ENCODE results near the gene NYAP1.
"Not testable (repeated sequence)": the region's sequence is repeated elsewhere in the genome, so short reads cannot be mapped to it uniquely, and the experiment has no call there.

Gene NYAP1

DNA sequence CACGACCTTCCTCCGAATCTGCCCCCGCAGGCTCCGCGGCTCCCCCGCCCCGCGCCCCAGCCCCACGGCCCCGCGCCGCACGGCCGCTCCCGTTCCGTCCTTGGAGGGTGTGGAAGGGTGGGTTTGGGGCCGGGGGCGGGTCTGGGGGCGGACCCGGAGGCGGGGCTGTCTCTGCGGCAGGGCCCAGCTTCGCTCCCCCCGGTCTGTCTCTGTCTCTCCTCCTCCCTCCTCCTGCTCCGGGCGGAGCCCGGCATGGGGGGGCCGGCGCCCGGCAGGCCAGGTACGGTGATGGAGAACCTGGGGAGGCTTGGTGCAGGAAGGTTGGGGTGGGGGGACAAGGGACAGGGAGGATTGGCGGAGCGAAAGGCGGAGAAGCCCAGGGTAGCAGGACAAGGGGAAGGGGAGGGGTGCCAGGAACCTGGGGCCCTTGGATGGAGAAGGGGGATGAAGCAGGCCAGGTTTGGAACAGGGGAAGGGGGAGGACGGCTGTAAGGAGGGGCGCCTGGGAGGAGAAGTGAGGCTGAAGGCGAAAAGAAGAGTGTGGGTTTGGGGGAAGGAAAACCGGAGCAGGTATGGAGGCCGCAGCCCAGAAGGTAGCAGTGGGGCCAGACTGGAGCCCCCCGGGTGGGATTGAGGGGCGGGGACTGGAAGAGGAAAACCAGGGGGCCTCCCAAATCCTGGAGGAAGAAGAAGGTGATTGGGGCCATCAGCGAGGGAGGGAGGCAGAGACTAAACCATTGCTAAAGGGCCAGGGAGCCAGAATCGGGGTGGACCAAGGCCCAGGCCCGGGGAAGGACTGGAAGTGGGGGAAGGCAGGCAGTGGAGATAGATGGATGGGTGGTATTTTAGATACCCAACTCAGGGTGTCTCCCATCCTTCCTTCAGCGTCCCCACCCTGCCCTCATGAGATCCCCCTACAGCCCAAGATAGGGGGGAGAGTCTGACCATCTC, at the start of gene NYAP1:
Gene NYAP1 (plus strand): TSS at position 206 of the 951 bp plus-strand sequence. CDS start 1,385 bp downstream, outside the sequence.
- peak; percentile 8 for DNase-seq (ENCODE audit: low spot score)

DNA sequence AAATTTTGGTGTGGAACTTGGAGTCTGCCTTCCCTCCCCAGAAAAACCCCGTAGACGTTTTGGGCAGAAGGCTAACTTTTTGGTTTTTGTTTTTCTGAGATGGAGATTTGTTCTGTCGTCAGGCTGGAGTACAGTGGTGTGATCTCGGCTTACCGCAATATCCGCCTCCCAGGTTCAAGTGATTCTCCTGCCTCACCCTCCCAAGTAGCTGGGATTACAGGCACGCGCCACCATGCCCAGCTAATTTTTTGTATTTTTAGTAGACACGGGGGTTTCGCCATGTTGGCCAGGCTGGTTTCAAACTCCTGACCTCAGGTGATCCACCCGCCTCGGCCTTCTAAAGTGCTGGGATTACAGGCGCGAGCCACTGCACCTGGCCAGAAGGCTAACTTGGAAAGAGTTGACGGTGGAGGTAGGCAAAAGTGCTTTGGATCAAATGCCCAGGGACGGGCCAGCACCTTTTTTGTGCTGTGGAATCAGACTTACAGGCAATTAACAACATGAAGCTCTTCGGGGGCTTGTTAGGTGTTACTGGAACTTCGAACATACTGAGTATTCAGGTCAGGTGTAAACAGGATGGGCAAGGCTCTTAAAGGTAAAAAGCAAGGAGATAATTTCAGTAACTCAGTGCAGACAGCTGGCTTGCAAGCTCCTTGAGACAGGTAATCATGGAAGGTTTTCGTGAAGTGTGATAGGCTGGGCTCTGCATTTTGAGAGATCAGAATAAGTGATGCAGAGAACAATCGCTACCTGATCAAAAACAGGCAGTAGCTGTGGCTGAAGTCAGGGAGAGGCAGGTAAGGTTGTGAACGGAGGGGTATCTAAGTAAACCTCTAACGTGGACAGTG, 49.2 kb upstream of the NYAP1 start:
- no peak for DNase-seq (ENCODE audit: low spot score)

DNA sequence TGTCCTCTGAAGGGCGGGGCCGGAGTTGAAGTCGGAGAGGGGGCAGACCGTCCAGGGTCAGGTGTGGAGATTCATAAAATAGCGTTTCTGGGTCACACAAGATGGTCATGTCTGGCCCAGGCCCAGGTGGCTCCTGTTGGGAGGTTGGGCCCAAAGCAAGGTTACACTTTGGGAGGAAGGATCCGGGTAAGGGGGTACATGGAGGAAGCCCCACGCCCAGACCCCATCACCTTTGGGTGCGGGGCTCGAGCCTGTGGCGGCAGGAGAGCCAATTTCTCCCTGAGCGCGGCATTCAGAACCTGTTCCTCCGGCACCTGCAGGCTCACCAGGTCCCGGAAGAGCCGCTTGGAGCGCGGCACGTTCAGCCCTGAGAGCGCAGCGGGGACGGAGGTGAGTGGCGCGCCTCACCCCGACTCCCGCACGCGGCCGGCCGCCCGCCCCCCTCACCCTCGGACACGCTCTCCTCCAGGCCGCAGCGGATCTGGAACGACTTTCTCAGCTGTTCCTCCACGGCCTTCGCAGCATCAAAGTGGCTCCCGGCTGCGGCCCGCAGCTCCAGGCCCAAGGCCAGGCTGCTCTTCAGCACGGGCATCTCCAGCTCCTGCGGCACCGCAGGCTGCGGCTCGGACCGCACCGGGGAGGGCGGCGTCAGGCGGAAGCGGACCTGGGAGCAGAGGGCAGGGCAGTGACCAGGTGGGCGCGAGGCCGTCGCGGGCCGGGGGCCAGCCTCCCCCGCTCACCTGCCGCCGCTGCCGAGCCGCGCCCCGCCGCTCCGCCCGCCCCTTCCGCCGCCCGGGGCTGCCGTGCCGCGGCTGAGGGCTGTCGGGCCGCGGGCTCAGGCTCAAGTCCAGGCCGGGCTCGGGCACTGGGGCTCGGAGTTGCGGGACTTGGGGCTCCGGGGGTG, 48.1 kb upstream of the NYAP1 start:
- DNase-seq (ENCODE audit: low spot score) = peak; percentile 34

DNA sequence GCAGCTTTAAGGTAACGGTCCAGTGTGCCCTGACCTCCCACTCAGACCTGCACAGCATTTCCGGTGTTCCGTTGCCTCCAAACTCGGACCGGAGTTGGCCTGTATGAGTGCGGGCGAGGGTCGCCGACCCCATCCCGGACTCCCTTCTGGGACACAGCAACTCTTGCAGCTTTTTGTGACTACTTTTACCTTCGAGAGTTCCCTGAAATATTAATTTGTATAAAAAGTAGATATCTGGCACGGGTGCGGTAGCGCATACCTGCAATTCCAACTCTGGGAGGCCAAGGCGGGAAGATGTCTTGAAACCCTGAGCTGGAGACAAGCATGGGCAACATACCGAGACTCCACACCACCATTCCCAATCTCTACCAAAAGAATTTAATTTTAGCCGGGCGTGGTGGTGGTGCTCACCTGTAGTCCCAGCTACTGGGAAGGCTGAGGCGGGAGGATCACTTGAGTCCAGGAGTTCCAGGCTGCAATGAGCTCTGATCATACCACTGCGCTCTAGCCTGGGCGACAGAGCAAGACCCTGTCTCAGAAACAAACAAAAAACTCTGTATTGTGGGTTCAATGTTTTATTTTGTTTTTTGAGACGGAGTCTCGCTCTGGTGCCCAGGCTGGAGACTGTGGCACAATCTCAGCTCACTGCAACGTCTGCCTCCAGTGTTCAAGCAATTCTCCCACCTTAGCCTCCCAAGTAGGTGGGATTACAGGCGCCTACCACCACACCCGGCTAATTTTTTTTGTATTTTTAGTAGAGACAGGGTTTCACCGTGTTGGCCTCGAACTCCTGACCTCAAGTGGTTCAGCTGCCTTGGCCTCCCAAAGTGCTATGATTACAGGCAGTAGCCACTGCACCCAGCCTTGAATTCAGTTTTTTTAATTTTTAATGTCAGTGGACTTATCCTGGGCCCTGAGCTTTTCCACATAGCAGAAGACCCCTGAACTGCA, 46.3 kb upstream of the NYAP1 start:
- DNase-seq (ENCODE audit: low spot score) = no peak

DNA sequence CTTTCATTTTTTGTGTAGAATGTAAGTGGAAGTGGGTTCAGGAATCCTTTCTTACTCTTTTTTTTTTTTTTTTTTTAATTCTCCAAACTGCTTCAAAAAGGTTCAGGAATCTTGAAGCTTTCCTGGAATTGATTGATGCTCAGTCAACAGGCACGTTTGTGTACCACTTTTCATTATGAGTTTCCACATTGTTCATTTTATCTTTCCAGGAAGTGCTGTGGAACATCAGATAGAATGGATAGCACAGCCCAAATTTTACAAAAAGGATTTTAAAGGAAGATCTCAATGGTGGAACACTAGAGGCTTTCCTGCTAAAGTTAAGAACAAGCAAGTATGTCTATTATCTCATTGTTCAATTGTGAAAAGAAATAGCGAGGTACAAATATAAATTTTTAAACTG, 45.6 kb upstream of the NYAP1 start:
- DNase-seq (ENCODE audit: low spot score) = no peak

DNA sequence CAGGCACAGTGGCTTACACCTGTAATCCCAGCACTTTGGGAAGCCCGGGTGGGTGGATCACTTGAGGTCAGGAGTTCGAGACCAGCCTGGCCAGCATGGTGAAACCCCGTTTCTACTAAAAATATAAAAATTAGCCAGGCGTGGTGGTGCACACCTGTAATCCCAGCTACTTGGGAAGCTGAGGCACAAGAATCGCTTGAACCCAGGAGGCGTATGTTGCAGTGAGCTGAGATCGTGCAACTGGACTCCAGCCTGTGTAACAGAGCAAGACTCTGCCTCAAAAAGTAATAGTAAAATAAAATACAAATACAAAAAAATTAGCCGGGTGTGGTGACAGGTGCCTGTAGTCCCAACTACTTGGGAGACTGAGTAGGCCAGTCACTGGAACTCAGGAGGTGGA, 45.0 kb upstream of the NYAP1 start:
- DNase-seq (ENCODE audit: low spot score) = not testable (repeated sequence)

DNA sequence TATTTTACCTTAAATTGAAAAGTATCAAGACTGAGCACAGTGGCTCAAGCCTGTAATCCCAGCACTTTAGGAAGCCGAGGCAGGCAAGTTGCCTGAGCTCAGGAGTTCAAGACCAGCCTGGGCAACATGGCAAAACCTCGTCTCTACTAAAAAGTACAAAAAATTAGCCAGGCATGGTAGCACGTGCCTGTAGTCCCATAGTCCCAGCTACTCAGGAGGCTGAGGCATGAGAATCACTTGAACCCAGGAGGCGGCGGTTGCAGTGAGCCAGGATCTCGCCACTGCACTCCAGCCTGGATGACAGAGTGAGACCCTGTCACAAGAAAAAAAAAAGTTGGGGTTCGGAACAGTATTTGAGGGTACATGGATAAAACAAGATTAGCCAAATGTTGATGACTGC, 44.5 kb upstream of the NYAP1 start:
- not testable (repeated sequence) for DNase-seq (ENCODE audit: low spot score)

DNA sequence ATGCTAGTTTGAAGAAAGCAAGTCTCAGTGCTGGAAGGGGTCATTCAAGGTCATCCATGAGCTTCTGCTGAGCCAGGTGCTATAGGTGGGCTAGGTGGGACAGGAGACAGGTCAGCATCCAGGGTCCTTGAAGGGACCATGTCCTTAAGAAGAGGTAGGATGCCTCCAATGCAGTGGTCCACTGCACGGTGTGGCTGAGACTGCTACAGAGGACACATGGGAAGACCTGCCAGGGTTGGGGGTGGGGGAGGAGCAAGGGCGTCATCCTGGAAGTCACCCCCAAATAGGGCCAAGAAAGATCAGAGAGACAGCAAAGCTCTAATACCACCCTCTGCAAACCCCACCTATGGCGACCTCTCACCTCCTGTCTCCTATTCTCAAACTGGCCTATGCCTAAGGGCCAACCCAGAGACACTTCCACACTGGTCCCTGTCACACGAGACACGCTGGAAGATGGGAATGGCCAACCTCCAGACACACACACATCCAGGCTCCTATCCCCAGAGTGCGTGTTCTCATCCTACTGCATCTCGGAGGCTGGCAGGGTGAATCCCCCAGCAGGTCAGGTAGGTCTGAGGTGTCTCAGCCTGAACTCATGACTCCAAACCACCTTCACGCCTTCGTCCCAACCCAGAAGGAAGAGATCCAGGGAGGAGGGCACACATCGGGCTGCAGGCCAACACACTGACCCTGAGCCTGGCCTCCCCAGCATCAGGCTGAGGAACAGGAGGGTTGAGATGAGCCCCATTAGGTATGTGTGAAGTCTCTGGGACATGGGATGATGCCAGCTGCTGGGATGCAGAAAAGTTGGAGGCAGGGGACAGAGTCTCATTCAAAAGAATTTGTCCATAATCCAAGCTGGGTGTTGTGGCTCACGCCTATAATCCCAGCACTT, 41.8 kb upstream of the NYAP1 start:
- DNase-seq (ENCODE audit: low spot score) = no peak

DNA sequence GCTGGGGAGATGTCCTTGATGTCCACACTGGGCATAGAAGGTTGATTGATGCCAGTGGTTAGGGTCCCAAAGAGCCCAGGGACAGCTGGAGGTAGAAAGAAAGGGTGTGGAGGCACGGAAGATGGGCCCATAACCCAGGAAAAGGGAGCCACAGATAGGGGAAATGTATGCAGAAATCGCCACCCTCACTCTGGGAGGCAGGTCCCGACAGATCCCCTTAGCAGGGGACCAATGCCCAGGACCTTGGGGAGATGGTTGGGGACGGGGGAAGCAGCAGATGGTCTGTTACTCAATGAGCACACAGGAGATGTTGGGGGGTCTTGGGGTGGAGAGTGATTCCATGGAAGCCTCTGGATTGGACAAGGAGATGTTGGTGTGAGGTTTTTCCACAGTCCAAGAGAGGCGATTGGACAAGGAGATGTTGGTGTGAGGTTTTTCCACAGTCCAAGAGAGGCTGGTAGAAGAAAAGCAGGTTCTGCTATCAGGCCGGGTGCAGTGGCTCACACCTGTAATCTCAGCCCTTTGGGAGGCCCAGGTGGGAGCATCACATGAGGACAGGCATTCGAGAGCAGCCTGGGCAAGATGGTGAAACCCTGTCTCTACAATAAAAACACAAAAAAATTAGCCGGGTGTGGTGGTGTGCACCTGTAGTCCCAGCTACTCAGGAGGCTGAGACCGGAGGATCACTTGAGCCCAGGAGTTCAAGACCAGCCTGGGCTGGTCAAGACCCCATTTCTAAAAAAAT, 40.5 kb upstream of the NYAP1 start:
- no peak for DNase-seq (ENCODE audit: low spot score)

DNA sequence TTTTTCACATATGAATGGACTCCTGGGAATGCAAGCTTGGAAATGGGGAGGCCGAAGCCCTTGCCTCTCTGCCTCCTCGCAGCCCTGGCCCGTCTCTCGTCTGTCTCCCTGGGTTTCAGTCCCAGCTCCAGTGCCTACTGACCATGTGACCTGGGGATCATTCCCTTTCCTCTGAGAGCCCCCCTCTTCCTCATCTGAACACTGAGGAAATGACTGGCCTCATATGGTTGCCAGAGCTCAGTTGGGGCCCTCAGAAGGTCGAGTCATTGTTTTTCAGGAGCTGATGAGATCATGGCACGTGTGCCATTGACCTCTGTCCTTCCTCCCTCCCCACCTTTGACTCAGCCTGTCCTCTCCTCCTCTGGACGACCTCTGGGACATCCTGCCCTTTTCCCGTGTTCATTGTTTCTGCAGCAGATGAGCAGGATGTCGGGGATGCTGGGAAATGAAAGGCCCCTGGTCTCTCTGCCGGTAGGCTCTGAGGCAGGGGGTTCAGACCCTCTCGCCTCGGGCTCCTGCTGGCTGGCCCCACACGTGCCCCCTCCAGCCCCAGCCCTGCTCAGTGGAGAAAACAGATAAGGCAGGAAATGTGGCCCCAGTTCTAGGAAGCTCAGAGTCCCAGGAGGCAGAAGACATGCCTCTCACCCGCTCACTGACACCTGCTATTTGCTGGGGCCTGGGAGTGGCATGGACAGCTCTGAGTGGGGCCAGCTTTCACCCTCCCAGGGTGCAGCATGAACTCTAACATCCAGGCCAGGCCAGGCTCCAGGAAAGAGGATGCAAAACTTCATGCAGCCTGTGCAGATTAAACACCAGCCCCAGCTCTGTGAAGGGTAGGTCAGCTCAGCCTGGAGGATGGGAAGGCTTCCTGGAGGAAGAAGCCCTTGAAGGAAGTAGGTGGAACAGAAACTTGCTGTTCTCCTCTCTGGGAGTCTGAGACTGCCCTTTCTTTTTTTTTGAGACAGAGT, 39.1 kb upstream of the NYAP1 start:
- no peak for DNase-seq (ENCODE audit: low spot score)

DNA sequence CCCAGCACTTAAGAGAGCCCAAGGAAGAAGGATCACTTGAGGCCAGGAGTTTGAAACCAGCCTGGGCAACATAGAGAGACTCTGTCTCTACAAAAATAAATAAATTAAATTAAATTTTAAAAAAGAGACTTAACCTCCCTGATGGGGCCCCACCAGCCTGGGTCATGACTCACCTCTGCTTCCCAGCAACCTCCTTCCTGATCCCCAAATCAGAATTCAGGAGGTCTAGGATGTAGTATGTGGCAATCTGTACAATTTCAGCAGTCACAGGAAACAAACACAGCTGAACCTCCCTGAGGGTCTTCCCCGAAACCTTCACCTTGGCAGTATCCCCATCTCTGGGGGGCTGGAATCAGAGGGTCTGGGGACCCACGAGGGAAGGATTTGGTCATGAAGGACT, 37.7 kb upstream of the NYAP1 start:
- DNase-seq (ENCODE audit: low spot score) = no peak

DNA sequence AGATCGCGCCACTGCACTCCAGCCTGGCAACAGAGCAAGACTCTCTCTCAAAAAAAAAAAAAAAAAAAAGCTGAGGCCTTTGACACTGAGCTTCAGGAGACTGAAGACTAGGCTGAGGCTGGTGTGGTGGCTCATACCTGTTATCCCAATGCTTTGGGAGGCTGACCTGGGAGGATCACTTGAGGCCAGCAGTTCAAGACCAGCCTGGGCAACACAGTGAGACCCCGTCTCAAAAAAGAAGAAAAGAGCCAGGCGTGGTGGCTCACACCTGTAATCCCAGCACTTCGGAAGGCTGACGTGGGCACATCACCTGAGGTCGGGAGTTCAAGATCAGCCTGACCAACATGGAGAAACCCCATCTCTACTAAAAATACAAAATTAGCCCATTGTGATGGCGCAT, 36.4 kb upstream of the NYAP1 start:
- not testable (repeated sequence) for DNase-seq (ENCODE audit: low spot score)

DNA sequence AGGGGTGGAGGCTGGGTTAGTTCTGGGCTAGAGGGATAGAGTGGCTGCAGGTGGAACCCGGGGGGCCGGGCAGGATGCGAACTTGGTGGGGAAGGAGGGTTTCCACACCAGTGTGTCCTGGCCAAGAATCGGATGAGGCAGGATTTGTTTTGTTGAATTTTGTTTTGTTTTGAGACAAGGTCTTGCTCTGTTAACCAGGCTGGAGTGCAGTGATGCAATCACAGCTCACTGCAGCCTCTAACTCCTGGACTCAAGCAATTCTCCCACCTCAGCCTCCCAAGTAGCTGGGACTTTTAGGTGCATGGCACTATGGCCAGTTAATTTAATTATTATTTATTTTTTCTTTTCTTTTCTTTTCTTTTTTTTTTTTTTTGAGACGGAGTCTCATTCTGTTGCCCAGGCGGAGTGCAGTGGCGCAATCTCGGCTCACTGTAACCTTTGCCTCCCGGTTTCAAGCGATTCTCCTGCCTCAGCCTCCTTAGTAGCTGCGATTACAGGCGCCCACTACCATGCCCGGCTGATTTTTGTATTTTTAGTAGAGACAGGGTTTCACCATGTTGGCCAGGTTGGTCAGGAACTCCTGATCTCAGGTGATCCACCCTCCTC, 34.4 kb upstream of the NYAP1 start:
- DNase-seq (ENCODE audit: low spot score) = no peak

DNA sequence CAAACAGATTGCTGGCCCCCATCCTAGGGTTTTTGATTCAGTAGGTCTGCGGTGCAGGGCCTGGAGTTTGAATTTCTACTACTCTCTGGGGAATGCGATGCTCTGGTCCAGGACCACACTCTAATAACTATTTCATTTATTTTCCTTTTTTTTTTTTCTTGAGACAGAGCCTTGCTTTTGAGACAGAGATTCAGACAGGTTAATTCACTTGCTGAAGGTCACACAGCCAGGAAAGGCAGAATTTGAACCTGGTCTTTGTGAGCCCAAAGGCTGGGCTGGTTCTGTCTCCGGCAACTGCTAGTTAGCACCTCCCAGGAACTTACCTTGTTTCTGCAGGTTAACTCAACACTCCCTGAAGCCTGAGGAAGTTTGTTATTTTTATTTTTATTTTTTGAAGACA, 31.2 kb upstream of the NYAP1 start:
- DNase-seq (ENCODE audit: low spot score) = no peak

DNA sequence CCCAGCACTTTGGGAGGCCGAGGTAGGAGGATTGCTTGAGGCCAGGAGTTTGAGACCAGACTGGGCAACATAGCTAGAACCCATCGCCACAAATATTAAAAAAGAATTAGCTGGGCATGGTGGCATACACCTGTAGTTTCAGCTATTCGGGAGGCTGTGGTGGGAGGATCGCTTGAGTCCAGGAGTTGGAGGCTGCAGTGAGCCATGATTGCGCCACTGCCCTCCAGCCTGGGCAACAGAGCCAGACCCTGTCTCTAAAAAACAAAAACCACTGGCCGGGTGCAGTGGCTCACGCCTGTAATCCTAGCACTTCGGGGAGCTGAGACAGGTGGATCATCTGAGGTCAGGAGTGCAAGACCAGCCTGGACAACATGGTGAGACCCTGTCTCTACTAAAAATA, 29.9 kb upstream of the NYAP1 start:
- not testable (repeated sequence) for DNase-seq (ENCODE audit: low spot score)

DNA sequence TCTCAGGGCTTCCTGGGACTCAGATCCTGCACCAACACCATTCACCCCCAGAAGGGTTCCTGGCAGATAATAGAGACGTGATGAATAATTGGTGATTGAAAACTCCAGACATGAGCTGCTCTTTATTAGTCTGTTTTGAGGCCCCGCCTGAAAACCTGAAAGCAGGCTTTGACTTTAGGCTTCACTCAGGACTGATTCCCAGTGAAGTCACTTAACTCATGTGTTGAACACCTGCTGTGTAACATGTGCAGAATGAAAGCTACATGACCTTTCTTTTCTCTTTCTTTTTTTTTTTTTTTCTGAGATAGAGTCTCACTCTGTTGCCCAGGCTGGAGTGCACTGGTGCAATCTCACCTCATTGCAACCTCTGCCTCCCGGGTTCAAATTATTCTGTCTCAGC, 28.5 kb upstream of the NYAP1 start:
- DNase-seq (ENCODE audit: low spot score) = no peak

DNA sequence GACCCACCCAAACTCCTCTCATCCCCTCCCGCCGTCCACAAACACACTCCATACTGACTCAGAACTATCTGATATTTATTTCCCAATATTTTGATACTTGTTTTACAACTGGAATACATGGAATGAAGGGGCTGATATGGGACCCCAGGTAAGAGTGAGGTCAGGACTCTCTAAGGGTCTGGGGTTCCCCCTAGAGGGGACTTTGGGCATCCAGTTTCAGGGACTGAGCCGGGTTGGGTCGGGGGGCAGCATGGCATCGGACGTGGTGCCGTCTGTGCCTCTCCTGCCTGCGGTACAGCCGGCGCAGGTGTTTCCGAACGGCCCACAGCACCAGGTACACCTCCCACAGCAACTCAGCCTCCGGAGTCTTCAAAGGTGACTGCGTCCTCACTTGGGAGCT, 27.2 kb upstream of the NYAP1 start:
- DNase-seq (ENCODE audit: low spot score) = no peak
